Lower lobe of right lung (tissue), 2 donors: Measurements from ENCODE around the gene AIP. TPM values are rescaled to one million over a fixed set of nuclear protein-coding genes. Genes with fewer than 3 reads are reported as not detected.
A peak's percentile ranks its signal among the peaks of the same experiment; 100 is the strongest.

Experiments
- ATAC-seq, 2 donors: fragments of 200-7000 bp; cut with Tn5 transposase; one replicate each; pipeline ENCODE4 v1.9.1; 2020 to 2022; ENCODE audit warnings: mild to moderate bottlenecking in 2 of 2, moderate library complexity in 2 of 2
- DNase-seq: peaks from one replicate; pipeline ENCODE4 v3.0.0-alpha.2; 2020
- H3K27ac ChIP-seq: fragments of 200-600 bp; one replicate; pipeline ENCODE4 v1.8.0; 2022
- H3K27me3 ChIP-seq: fragments of 200-600 bp; one replicate; pipeline ENCODE4 v1.8.0; 2022; ENCODE audit warnings: low read depth
- H3K36me3 ChIP-seq: fragments of 200-600 bp; one replicate; pipeline ENCODE4 v1.8.0; 2022; ENCODE audit warnings: mild to moderate bottlenecking
- H3K4me1 ChIP-seq: fragments of 200-600 bp; one replicate; pipeline ENCODE4 v1.8.0; 2022
- H3K4me3 ChIP-seq: fragments of 200-600 bp; one replicate; pipeline ENCODE4 v1.8.0; 2022; ENCODE audit warnings: mild to moderate bottlenecking
- H3K9me3 ChIP-seq: fragments of 200-600 bp; one replicate; pipeline ENCODE4 v1.8.0; 2022
- intact Hi-C: fragments of 100-400 bp; cut with DNase I; formaldehyde crosslinking; loops from one replicate; pipeline ENCODE4 v1.11.0; 2022
- total RNA-seq: library from RNA; stranded (reverse); fragmentation: NEBNext Ultra II Directional; extraction: Animal tissue kit (Norgen Biotek cat#: 25700); gene quantifications from one replicate; pipeline ENCODE4 v1.2.1, GENCODE V29; 2021
- TF ChIP-seq, protein P1 (sequence below): fragments of 200-600 bp; IDR thresholded peaks from one replicate; pipeline ENCODE4 v1.8.0; 2022; ENCODE audit warnings: antibody characterized with exemption, mild to moderate bottlenecking
- donor health status: DM: no; HTN: yes; CAD: no; lungs with severe emphysema.

AIP gene
- total RNA-seq, 1 donor from 2014 or later: 85.2 TPM

- Histone ChIP-seq H3K36me3 (peaks cover 89% of the 10 kb centered on the region), H3K4me1 (peaks cover 19% of the 10 kb centered on the region), H3K4me3 (peak overlapping the region; percentile 50), H3K27ac (no peak overlapping the region), H3K9me3 (no peaks in the 10 kb centered on the region), H3K27me3 (no peaks in the 10 kb centered on the region)
- TF ChIP-seq, protein P1, sequence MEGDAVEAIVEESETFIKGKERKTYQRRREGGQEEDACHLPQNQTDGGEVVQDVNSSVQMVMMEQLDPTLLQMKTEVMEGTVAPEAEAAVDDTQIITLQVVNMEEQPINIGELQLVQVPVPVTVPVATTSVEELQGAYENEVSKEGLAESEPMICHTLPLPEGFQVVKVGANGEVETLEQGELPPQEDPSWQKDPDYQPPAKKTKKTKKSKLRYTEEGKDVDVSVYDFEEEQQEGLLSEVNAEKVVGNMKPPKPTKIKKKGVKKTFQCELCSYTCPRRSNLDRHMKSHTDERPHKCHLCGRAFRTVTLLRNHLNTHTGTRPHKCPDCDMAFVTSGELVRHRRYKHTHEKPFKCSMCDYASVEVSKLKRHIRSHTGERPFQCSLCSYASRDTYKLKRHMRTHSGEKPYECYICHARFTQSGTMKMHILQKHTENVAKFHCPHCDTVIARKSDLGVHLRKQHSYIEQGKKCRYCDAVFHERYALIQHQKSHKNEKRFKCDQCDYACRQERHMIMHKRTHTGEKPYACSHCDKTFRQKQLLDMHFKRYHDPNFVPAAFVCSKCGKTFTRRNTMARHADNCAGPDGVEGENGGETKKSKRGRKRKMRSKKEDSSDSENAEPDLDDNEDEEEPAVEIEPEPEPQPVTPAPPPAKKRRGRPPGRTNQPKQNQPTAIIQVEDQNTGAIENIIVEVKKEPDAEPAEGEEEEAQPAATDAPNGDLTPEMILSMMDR: no peak
- intact Hi-C loops: no loop called here
- DNase-seq (no peak), ATAC-seq (no peak)
These were observed 46.9 kb upstream of the AIP start for GRCh38 chr11:67435727-67436458.

DNA sequence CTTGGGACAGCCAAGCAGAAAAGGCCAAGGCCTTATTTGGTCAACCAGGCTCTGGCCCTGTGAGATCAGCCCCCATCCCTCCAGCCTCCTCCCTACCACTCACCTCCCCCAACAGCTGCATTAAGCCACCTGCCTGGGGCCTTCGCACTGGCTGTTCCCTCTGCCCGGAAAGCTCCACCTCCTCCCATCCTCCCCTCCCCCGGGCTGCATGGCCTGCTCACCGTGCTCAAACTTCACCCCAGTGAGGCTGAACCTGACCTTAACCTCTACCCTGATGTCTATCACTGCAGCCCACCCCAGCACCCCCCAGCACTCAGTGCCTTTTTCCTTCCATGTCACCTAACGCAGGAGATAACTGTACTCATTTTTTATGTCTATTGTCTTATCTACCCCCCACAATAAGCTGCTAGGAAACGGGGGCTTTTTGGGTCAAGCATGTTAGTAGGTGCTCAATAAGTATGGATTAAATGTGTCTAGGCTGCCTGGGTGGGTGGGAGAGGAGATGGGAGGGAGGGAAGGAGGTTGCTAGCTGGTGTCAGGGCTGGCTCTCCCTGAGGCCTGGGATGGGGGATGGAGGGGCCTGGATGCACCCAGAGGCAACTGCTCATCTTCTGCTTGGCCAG lies 46.3 kb upstream of the AIP start:
- Histone ChIP-seq H3K27ac (peak overlapping the region; percentile 58), H3K9me3 (no peaks in the 10 kb centered on the region), H3K27me3 (no peaks in the 10 kb centered on the region), H3K4me1 (peaks cover 23% of the 10 kb centered on the region), H3K4me3 (peak overlapping the region; percentile 50), H3K36me3 (peaks cover 89% of the 10 kb centered on the region)
- peak in 1 of 2 donors; percentile 10 for ATAC-seq
- DNase-seq: no peak
- intact Hi-C loops: no loop called here
- TF ChIP-seq, protein P1: no peak

DNA sequence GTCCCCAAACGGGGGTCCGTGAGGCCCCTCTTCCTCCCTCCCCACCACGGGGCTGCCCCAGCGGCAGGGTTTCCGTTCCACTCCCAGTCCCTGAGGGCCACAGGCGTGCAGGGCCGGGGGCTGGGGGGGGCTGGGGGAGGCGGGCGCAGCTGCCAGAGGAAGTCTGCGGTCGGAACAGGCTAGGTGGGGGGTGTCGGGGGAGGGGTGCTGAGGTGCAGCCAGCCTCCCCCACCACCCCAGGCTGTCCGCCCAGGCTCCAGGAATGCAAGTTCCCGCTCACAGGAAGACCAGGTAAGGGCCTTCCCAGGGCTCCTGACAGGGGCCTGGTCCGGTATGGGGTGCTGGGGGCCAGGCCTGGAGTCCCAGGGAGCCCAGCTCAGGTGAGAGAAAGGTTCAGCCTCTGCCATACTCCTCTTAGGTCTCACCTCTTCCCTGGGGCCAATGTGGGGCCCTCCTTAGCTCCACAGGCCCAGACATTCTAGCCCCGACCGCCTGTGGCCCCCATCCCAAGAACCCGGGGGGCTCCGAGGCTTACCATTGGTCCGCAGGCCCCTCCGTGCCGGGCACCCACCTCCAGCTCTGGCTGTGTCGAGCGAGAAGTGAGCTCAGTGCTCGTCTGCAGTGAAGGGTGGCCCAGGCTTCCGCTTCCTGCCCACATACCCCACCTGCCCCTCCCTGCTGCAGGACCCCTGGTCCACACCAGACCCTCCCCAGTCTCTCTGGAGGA lies 45.6 kb upstream of the AIP start, which contains the start of gene PTPRCAP:
PTPRCAP (minus strand) TSS at position 601 of the 727 bp plus-strand sequence; CDS start at position 538, 63 bp downstream.
- Histone ChIP-seq H3K36me3 (peaks cover 89% of the 10 kb centered on the region), H3K27ac (peak within 1 kb of the TSS; percentile 58), H3K4me1 (peaks cover 30% of the 10 kb centered on the region), H3K4me3 (peak within 1 kb of the TSS; percentile 50), H3K9me3 (no peaks in the 10 kb centered on the region), H3K27me3 (no peaks in the 10 kb centered on the region)
- ATAC-seq (peak; percentile 23 to 53), DNase-seq (no peak)
- intact Hi-C loops: no loop called here
- TF ChIP-seq, protein P1: no peak

DNA sequence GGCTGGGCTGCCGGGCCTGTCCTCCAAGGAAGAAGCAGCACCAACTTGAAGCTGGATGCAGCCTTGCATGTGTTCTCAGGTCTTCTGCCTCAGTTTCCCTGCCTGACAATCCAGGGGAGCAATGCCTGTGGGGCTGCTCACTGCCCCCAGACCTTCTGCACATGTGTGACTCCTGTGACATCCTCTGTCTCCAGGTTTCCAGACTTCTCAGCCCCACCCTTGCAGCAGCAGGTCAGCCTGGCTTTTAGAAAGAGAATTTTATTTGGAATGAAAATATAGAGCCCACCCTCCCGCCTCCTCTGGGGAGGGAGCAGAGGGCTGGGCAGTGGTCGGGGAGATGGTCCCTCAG lies 45.0 kb upstream of the AIP start:
- intact Hi-C loops: no loop called here
- TF ChIP-seq, protein P1: no peak

GRCh38 chr11:67438158-67438902 lies 44.5 kb upstream of the AIP start:
- Histone ChIP-seq H3K27me3 (no peaks in the 10 kb centered on the region), H3K36me3 (peaks cover 80% of the 10 kb centered on the region), H3K4me3 (peak overlapping the region; percentile 50), H3K27ac (peak overlapping the region; percentile 18), H3K4me1 (peaks cover 37% of the 10 kb centered on the region), H3K9me3 (no peaks in the 10 kb centered on the region)
- ATAC-seq (peak in 1 of 2 donors; percentile 4), DNase-seq (no peak)
- TF ChIP-seq, protein P1: no peak
- intact Hi-C loops: no loop called here

More for the DNA sequence above, 45.0 kb upstream of the AIP start:
- peaks cover 35% of the 10 kb centered on the region for H3K4me1 ChIP-seq
- DNase-seq (no peak), ATAC-seq (no peak)
- no peaks in the 10 kb centered on the region for H3K9me3 ChIP-seq
- peak overlapping the region; percentile 50 for H3K4me3 ChIP-seq
- H3K27ac ChIP-seq: peak overlapping the region; percentile 58
- peaks cover 85% of the 10 kb centered on the region for H3K36me3 ChIP-seq
- no peaks in the 10 kb centered on the region for H3K27me3 ChIP-seq
